Measurements from ENCODE around the gene GNA15.
"Not testable (repeated sequence)": the region's sequence is repeated elsewhere in the genome, so short reads cannot be mapped to it uniquely, and the experiment has no call there.

GNA15 gene

DNA sequence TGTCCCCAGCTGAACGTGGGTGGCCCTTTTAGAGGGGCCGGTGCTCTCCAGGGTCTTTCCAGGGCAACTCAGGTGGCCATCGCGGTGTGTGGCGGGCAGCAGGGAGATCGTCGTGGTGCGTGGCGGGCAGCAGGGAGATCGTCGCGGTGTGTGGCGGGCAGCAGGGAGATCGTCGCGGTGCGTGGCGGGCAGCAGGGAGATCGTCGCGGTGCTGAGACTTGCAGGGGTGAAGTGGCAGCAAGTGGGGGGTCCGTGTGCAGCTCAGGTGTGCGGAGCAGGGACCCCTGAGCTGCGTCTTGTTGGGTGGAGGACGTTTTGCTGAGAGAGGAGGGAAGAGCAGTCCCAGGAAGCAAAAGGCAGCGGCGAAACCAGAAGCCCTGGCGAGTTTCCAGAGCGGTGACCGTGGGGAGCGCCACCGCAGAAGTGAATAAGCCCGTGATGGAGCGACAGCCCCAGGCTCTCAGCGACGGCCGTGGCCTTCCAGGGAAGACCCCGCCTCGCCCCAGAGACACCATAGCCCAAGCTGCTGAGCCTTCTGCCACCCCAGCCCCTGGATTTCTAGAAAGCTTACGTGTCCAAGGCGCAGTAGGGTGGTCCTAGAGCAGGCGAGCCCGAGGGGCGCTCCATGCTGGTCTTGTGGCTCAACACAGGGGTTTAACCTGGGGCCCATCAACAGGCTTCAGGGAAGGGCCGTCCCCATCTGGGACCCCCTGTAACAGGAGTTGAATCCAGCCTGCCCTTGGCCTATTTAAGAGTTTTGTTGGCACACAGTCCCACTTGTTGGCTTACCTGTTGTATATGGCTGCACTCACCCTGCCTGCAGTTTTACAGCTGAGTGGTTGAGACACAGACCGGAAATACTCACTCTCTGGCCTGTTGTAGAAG, 55.3 kb downstream of the GNA15 start:
- TF ChIP-seq, protein P1, sequence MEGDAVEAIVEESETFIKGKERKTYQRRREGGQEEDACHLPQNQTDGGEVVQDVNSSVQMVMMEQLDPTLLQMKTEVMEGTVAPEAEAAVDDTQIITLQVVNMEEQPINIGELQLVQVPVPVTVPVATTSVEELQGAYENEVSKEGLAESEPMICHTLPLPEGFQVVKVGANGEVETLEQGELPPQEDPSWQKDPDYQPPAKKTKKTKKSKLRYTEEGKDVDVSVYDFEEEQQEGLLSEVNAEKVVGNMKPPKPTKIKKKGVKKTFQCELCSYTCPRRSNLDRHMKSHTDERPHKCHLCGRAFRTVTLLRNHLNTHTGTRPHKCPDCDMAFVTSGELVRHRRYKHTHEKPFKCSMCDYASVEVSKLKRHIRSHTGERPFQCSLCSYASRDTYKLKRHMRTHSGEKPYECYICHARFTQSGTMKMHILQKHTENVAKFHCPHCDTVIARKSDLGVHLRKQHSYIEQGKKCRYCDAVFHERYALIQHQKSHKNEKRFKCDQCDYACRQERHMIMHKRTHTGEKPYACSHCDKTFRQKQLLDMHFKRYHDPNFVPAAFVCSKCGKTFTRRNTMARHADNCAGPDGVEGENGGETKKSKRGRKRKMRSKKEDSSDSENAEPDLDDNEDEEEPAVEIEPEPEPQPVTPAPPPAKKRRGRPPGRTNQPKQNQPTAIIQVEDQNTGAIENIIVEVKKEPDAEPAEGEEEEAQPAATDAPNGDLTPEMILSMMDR (IDR thresholded peaks at IDR 0.05; ENCODE audit: insufficient read depth, low read depth, low read length, missing control alignments): no peak
- no peak for DNase-seq (ENCODE audit: low read depth)
- H3K4me3 ChIP-seq (ENCODE audit: low read length): no peak overlapping the region

DNA sequence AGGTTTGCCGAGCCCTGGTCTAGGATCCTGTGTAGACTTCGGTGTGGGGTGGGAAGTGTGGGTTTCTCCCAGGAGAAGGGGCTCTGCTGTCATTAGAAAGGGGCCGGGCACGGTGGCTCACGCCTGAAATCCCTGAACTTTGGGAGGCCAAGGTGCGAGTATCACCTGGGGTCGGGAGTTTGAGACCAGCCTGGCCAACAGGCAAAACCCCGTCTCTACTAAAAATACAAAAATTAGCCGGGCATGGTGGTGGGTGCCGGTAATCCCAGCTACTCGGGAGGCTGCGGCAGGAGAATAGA, 55.9 kb downstream of the GNA15 start:
- not testable (repeated sequence) for H3K4me3 ChIP-seq (ENCODE audit: low read length); DNase-seq (ENCODE audit: low read depth)

- no peak for DNase-seq (ENCODE audit: low read depth)
- TF ChIP-seq, protein P1 (IDR thresholded peaks at IDR 0.05; ENCODE audit: insufficient read depth, low read depth, low read length, missing control alignments): no peak
Observed at GRCh38 chr19:3192228-3192635, 56.4 kb downstream of the GNA15 start.

GRCh38 chr19:3192684-3193083, 56.9 kb downstream of the GNA15 start:
- DNase-seq (ENCODE audit: low read depth): no peak
- no peak overlapping the region for H3K4me3 ChIP-seq (ENCODE audit: low read length)

More at GRCh38 chr19:3192228-3192635, 56.4 kb downstream of the GNA15 start:
- no peak overlapping the region for H3K4me3 ChIP-seq (ENCODE audit: low read length)

DNA sequence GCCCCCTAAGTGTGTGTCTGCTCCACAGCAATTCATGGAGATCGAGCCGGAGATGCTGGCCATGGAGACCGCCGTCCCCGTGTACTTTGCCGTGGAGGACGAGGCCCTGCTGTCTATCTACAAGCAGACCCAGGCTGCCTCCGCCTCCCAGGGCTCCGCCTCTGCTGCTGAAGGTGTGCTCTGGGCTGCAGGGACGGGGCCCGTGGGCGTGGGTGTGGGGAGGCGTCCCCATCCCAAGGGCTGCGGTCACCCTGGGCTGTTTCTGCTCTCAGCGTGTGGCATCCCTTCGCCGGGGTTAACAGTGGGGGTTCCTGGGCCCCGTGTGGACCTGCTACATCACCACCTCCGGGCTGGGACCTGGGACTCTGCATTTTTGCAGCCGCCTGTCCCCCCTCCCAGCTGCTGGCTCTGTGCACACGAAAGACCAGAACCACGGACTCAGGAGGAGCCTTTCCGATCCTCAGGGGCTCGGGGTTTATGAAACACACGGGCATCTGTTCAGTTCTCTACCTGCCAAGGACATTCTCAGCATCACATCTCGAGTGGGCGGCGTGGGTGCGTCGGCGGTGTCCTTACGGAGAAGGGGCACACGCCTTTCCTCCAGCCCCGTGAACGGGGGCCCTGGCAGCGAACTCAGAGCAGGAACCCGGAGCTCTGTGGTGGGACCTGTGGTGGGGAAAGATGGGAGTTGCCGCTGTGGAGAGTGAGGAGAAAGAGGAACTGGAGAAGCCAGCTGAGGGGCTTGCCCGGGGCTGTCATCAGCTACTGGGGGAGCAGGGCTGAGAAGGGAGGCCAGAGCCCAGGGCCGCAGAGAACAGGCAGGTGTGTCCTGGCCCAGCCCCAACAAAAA, 57.6 kb downstream of the GNA15 start:
- TF ChIP-seq, protein P1 (IDR thresholded peaks at IDR 0.05; ENCODE audit: insufficient read depth, low read depth, low read length, missing control alignments): no peak
- no peak for DNase-seq (ENCODE audit: low read depth)
- H3K4me3 ChIP-seq (ENCODE audit: low read length): no peak overlapping the region

More at GRCh38 chr19:3192684-3193083, 56.9 kb downstream of the GNA15 start:
- TF ChIP-seq, protein P1 (IDR thresholded peaks at IDR 0.05; ENCODE audit: insufficient read depth, low read depth, low read length, missing control alignments): no peak

DNA sequence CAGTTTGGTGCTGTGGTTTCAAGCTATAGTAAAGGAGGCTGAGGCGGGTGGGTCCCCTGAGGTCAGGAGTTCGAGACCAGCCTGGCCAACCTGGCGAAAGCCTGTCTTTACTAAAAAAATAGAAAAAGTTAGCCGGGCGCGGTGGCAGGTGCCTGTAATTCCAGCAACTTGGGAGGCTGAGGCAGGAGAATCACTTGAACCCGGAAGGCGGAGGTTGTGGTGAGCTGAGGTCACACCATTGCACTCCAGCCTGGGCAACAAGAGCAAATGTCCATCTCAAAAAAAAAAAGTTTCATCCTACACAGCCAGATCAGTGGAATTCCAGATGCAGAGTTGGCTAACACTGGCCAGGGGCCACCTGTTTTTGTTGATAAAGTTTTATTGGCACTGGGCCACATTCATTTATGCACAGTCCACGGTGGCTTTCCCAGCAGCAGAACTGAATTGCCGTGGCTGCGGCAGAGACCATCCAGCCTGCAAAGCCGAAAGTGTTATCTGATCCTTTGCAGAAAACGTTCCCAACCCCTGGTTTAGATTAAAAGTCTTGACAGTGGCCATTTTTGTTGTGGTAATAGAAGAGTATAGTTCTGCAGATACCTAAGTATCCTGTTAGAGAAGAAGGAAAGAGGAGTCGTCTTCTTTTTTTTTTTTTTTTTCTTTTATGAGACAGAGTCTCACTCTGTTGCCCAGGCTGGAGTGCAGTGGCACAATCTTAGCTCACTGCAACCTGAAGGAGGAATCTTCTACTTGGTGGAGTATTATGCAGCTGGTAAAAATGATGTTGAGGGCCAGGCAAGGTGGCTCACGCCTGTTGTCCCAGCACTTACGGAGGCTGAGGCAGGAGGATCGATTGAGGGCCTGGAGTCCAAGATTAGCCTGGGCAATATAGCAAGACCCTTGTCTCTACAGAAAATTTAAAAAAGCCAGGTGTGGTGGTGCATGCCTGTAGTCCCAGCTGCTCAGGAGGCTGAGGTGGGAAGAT, 58.6 kb downstream of the GNA15 start:
- no peak overlapping the region for H3K4me3 ChIP-seq (ENCODE audit: low read length)
- DNase-seq (ENCODE audit: low read depth): no peak
- TF ChIP-seq, protein P1 (IDR thresholded peaks at IDR 0.05; ENCODE audit: insufficient read depth, low read depth, low read length, missing control alignments): no peak

All from epithelial cell of esophagus (primary cell).